HG02623 (cell line): Measurements from ENCODE around the gene PSEN2.
"Not testable (repeated sequence)": the region's sequence is repeated elsewhere in the genome, so short reads cannot be mapped to it uniquely, and the experiment has no call there.

ENCODE experiments used
- ATAC-seq: cut with Tn5 transposase; IDR thresholded peaks from one replicate; pipeline ENCODE4 v1.9.1; 2021; ENCODE audit warnings: moderate library complexity; ENCODE audit not compliant: unreplicated experiment

Gene PSEN2

DNA sequence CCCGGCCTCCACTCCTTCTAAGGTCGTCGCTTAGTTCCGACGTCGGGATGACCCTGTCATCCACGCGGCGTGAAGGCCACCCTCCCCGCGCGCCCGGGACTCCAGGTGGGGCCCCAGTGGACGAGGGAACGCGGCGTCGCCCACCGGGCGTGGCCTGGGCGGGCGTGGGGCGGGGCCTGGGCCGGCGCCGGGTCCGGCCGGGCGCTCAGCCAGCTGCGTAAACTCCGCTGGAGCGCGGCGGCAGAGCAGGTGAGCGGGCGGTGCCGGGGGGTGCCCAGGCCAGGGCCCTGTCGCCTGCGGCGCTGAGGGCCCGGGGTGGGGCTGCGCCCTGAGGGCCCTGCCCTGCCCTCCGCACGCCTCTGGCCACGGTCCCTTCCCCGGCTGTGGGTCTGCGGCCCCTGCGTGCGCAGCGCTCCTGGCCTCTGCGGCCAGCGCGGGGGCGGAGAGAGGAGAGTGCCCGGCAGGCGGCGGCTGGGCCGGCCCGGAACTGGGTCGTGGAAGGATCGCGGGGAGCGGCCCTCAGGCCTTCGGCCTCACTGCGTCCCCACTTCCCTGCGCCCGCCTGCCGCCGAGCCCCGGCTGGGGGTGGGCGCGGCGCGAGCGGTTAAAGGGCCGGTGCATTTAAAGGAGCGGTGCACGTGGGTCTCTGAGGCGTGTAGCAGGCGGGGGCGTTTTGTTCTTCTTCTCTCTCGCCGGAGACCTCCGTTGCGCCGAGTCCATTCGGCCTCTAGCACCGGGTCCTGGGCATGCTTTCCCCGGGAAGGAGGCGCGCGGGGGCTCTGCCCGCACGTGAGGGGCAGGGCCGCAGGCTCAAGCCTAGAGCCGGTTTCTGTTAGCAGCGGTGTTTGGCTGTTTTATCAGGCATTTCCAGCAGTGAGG lies at the start of gene PSEN2:
Gene PSEN2 (plus strand): TSS at position 216 of the 879 bp plus-strand sequence. CDS start 11,292 bp downstream, outside the sequence.
- ATAC-seq: peak; percentile 87

DNA sequence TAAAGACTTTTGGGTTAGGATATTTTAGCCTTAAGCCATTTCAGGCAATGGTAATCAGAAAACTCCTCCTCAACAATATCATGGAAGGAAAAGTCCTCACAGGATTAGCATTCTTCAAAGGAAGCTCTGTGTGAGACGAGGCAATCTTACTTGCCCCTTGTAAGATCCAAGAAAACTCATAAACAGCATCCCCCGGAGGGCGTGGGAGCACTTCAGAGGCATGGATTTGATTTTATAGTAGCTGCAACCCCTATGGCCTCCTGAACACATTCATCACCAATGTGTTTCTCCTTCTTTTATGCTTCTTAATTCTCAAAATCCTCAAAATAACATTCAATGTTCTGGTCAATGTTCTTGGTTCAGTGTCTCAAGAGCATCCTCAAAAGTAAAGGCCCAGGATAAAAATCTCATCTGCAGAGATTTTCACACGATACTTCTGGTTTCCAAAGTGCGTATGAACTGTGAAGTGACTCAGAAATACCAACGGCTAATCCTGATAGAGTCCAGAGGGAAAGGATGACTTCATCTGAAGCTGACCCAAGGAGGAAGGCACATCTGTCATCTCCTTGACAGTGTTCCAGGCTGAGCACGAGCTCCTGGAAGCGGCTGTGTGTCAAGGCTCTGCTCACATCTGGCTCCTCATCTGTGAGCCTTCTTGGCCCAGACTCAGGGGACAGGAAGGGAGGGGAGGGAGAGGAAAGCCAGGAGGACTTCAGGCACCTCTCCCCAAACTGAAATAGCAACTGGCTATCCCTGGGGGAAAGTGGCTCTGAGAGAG lies 49.3 kb upstream of the PSEN2 start:
- ATAC-seq: no peak

DNA sequence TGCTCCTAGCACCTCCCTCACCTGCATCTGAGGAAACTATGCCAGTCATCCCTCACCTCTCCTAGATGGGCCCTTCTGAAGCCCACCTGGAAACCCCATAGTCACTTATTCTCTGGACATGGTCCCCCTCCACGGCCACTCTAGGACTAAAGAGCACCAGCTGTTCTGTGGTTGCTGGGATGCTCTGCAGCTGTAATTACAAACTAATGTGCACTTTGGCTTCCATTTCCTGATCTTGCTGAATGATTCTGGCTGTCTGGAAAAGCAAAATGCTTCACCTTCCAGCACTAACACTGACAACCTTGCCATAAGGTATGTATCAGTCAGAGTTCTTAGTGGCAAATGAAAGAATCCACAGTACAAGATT lies 48.7 kb upstream of the PSEN2 start:
- ATAC-seq: no peak

DNA sequence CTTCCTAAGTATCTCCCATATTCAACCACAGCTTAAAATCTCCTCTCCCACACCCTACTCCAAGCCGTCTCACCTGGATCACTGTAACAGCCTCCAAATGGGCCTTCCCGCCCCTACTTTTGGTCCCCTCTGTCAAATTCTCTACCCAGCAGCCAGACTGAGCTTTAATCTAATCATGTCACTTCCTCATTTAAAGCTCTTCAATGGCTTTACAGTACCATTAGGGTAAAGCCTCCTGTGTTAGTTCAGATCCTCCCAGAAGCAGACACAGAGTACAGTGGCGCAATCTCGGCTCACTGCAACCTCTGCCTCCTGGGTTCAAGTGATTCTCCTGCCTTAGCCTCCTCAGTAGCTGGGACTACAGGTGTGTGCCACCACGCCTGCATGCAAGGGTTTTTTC lies 46.8 kb upstream of the PSEN2 start:
- no peak for ATAC-seq

DNA sequence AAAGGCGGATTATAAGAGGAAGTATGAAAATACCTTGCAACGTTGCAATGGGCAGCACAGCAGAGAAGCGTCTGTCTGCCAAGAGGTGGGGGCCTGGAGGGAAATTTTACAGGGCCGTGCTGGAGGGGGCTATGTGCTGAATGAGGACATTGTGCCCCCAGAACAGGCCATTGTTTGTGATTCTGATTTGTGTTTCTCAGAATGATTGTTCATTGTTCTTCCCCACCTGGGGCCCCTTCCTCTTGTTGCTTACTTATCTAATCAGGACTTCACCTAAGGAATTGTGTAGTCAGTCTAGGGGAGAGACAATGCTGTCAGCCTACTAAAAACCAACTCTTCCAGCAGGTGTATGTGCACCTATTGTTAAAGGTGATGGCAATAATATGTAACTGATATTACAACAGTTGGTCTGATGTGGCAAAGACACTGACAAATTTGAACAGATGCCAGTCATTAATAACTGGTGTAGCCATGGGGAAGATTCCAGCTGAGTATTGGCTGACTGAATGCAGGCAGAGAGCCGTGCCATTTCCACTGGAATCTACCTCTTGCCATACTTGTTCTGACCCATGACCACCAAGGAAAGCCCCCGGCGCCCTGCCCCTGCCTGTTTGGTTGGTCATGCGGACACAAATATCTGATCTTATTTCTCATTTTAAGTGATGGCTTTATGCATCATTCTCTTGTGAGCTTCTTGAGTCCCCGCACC lies 45.2 kb upstream of the PSEN2 start:
- ATAC-seq: no peak

DNA sequence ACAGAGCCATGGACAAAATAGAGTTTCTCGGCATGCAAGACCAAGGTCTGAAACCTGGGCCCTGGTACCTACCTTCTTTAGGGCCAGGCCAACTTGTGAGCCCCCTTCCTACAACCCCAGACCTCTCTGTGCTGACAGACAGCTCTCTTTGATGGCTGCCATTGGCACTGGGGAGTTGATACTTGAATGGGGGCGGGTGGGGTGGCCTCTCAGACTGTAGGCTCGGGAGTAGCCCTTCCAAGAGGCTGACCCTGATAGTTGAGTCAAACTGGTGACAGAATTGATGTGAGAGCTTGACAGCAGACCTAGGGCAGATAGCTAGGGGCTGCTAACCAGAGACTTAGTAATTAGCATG lies 44.7 kb upstream of the PSEN2 start:
- ATAC-seq: no peak

DNA sequence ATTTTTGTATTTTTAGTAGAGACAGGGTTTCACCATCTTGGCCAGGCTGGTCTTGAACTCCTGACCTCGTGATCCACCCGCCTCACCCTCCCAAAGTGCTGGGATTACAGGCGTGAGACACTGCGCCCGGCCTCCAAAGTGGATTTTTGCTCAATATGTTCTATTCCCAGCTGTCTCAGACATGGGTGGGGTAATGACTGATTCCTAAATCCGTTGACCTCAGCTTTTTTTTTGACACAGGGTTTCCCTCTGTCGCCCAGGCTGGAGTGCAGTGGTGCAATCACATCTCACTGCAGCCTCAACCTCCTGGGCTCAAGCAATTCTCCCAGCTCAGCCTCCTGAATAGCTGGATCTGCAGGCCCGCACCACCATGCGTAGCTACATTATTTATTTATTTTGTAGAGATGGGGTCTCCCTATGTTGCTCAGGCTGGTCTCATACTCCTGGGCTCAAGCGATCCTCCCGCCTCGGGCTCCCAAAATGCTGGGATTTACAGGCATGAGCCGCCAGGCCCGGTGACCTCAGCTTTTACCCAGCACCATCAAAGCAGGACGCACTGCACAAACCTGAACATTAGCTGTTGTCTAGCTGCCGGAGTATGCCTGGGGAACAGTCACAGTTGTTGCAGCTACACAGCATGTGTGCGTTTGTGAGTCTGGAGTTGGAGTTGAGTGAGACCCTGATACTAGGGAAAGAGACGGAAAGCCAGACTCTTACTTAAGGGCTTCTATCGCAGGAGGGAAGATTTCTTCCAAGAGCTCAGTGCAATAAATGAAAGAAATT lies 43.7 kb upstream of the PSEN2 start:
- ATAC-seq: no peak

DNA sequence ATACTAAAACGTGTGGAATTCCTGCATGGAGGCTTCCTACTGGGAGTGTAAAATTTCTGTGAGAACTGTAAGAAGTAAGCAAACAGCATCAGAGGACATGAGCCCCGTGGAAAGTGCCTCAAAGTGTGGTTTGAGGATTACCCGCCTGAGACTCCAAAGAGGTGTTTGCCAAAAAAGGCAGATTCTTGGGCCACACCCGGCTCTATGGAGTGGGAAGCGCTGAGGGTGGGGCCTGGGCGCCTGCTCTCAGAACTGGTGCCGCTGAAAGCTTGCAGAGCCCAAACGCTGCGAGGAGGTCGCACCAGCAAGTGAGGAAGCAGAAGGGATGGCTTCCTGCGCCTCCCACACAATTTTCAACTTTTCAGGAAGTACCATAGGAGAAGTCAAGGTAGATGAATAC lies 43.0 kb upstream of the PSEN2 start:
- no peak for ATAC-seq

DNA sequence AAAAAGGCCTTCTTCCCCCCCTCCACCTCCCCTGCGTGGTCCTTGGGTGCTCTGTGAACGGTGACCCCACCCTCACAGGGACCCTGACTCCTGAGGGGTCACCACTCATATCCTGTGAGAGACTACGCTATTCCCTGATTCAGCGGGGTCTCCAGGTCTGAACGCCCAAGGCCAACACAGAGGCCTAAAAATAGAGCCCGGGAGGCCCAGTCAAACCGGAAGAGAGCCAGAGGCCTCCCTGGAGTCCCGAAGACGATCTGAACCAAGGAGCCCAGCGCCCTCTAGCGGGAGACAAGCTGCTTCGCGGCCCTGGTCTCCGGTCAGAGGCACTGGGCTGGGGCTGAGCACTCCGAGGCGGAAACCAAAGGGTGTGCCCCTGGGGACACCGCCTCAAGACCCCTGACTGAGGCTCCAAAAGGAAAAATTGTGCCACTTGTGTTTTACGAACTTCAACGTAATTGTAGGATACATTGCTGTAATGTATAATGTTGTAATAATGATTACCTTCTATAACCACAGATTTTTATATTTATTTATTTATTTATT lies 42.4 kb upstream of the PSEN2 start:
- ATAC-seq: peak; percentile 96

DNA sequence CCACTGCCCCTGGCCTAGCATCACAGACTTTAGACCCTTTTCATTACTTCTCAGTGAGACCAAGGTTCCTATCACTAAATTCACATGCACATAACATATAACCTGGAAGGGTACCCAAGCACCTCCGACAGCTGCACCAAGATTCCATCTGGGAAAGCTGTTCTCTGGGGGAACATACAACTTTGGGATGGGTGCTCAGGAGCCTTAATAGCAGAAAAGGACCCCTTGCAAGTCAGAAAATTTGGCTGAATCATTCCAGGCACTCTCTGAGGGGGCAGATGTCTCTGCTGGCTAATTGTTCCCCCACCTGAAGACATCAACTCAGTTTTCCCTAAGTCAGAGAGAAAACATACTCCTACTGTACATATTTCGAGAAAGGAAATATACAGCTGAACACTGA lies 41.3 kb upstream of the PSEN2 start:
- ATAC-seq: no peak

DNA sequence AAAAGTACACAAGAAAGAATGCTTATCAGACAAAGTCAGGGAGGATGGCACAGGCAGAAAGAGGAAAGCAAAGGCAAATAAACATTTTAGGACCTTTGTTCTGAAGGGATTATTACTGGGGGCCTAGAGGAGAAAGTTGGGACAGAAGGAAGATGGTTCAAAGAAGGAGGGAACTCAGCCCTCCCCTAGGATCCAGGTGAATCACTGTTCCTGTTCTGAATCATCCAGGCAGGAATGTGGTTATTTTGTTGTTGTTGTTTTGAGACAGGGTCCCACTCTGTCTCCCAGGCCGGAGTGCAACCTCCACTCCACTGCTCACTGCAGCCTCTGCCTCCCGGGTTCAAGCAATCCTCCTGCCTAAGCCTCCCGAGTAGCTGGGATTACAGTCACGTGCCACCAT lies 38.5 kb upstream of the PSEN2 start:
- ATAC-seq: no peak

DNA sequence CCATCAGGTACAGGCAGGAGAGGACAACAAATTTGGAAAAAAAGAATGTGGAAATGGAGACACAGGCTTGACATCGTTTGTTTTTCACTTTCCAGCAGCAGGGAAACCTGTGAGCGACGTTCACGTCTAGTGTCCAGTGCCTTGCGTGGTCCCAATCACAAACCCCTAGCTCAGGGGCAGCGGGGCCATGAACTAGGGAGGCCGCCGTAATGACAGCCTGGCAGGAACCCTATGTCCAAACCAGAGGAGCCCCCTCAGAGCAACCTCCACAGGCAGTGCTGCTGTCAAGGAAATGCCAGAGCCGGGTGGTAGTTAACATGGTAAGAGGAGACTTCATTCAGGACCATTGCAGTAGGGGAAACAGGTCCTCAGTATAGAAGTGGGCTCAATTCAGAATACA lies 37.8 kb upstream of the PSEN2 start:
- no peak for ATAC-seq

DNA sequence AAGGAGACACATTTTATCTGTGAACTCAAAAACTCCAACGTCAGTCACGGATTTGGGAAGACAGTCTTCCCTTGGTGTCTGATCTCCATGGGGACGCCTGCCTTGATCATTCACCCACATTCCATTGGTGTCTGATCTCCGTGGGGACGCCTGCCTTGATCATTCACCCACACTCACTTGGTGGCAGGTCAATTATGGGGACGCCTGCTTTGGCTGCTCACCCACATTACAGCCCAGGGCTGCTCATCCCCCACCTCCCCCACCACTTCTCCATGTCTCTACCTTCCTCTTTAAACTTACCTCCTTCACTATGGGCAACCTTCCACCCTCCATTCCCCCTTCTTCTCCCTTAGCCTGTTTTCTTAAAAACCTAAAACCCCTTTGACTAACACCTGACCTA lies 36.2 kb upstream of the PSEN2 start:
- not testable (repeated sequence) for ATAC-seq

DNA sequence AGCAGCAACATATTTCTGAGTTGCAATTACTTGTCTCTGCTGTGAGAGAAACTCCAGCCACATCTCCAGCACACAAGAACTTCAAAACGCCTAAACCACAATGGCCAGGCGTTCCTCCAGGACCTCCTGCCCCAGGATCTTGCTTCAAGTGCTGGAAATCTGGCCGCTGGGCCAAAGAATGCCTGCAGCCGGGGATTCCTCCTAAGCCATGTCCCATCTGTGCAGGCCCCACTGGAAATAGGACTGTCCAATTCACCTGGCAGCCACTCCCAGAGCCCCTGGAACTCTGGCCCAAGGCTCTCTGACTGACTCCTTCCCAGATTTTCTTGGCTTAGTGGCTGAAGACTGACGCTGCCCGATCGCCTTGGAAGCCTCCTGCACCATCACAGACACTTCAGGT lies 35.0 kb upstream of the PSEN2 start:
- not testable (repeated sequence) for ATAC-seq

DNA sequence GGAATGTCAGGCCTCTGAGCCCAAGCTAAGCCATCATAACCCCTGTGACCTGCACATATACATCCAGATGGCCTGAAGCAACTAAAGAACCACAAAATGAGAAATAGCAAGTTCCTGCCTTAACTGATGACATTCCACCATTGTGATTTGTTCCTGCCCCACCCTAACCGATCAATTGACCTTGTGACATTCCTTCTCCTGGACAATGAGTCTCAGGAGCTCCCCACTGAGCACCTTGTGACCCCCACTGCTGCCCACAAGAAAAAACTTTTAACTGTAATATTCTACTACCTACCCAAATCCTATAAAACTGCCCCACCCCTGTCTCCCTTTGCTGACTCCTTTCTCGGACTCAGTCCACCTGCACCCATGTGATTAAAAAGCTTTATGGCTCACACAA lies 32.5 kb upstream of the PSEN2 start:
- ATAC-seq: not testable (repeated sequence)

DNA sequence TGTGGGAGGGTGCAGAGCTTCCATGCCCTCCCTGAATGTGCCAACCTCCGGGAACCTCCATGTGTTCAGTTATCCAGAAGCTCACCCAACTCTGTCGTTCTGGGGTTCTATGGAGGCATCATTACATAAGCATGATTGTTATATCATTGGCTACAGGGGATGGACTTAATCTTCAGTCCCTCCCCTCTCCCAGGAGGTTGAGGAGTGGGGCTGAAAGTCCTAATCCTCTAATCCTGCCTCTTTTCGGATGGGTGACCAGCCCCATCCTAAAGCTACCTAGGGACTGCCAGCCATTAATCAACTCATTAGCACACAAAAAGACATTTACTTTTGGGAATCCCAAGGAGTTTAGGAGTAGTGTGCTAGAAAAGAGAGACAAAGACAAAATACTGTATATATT lies 32.0 kb upstream of the PSEN2 start:
- no peak for ATAC-seq

DNA sequence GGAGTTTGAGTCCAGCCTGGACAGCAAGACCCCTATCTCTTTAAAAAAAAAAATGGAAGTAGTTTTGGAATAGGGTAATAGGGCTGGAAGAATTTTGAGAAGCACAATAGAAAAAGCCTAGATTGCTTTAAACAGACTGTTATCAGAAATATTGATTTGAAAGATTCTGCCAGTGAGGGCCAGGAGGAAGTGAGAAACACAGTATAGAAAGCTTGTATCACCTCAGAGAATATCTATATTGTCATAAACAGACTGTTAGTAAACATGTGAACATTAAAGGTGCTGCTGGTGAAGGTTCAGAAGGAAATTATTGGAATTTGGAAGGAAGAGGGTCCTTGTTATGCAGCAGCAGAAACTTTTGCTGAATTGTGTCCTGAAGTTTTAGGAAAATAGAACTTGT lies 24.8 kb upstream of the PSEN2 start:
- no peak for ATAC-seq

DNA sequence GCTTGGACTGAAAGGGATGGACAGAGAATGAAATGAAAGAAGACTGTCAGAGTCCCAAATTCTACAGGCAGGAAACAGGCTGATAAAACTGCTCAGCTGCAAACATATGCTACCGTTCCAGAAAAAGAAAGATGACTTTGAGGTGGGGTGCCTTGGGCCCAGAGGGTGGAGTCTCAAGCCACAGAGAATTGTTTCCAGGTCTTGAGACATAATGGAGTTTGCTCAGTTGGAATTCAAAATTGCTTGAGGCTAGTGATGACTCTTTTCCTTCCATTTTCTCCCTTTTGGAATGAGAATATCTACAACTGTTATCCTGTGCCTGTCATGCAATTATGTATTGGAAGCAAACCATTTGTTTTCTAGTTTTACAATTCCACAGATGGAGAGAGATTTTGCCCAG lies 23.6 kb upstream of the PSEN2 start:
- no peak for ATAC-seq

DNA sequence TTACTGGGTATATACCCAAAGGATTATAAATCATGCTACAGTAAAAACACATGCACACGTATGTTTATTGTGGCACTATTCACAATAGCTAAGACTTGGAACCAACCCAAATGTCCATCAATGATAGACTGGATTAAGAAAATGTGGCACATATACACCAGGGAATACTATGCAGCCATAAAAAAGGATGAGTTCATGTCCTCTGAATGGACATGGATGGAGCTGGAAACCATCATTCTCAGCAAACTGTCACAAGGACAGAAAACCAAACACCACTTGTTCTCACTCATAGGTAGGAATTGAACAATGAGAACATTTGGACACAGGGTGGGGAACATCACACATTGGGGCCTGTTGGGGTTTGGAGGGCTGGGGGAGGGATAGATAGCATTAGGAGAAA lies 15.9 kb upstream of the PSEN2 start:
- ATAC-seq: not testable (repeated sequence)

DNA sequence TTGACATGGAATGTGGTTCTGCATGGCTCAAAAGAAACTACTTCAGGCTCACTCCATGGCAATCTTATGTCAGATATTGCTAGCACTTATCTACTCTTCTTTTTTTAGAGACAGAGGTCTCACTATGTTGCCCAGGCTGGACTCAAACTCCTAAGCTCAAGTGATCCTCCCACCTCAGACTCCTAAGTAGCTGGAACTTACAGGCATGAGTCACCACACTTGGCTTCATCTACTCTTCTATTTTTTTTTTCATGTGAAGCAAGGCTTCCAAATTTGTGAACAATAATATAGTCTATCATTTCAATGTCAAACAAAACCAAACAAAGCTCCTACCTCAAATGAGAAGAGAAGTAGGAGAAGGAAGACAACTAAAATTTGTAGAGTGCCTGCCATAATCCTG lies 7.5 kb upstream of the PSEN2 start:
- no peak for ATAC-seq

DNA sequence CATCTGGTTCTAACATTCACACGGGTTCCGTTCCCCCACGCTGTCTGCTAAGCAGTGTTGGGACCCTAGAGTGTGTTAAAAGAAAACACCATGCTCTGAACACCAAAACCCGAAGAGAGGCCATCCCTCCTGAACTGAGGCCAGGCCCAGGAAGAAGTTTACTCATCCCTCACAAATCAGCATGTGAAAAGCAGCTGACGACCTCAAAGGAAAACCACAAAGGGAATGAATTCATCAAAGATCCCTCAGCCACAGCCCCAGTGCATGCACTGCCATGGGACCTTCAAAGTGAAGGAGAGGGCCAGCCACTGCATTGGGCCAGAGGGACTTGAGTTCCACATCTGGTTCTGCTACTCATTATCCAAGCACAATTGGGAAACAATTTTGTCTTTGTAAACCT lies 7.0 kb upstream of the PSEN2 start:
- no peak for ATAC-seq
